GM12878 (cell line): ENCODE data around the gene RPEL1. TPM values are rescaled to one million over a fixed set of nuclear protein-coding genes. Genes with fewer than 3 reads are reported as not detected.

Experiments
- ATAC-seq: fragments of 200-7000 bp; cut with Tn5 transposase; 3 replicates; pipeline ENCODE4 v1.9.1; 2020; ENCODE audit warnings: mild to moderate bottlenecking, moderate library complexity
- BruUV-seq: library from RNA; stranded (reverse); fragments of 400-500 nt; replicated peaks from 2 replicates; lab custom pipeline; 2021; lab: Mats Ljungman, UMichigan
- CTCF ChIA-PET: fragments of 300-600 bp; sonication (Branson Sonifier 250); formaldehyde crosslinking; extraction: SDS; loops from one replicate; lab custom pipeline; 2021; ENCODE audit warnings: inconsistent platforms; lab: Yijun Ruan, JAX
- POLR2A ChIA-PET: fragments of 350-600 bp; formaldehyde crosslinking; extraction: SDS; loops from one replicate; lab custom pipeline; 2021; ENCODE audit warnings: inconsistent platforms; lab: Charles Lee
- RAD21 ChIA-PET: fragments of 300-600 bp; sonication (Branson Sonifier 250); formaldehyde crosslinking; loops from one replicate; lab custom pipeline; 2023; ENCODE audit warnings: antibody characterized with exemption; ENCODE audit not compliant: unreplicated experiment; lab: Charles Lee
- SMC1A ChIA-PET: fragments of 300-600 bp; sonication (Branson Sonifier 250); formaldehyde crosslinking; loops from one replicate; lab custom pipeline; 2023; ENCODE audit not compliant: unreplicated experiment, uncharacterized antibody; lab: Charles Lee
- DNase-seq: peaks from one replicate; pipeline ENCODE4 v3.0.0-alpha.2; 2011; ENCODE audit warnings: low read depth, low spot score
- FAIRE-seq: peaks from 3 replicates; lab custom pipeline; 2011; peaks lifted over from hg19 to GRCh38; lab: Jason Lieb, UNC
- H2AFZ ChIP-seq: 2 replicates; pipeline ENCODE4 v1.6.0; 2011; ENCODE audit warnings: low read depth, low read length, control low read depth; ENCODE audit not compliant: control insufficient read depth
- H3K27ac ChIP-seq: 2 replicates; pipeline ENCODE4 v1.5.1; 2011; ENCODE audit warnings: control low read depth; ENCODE audit not compliant: control insufficient read depth, insufficient read depth
- H3K27me3 ChIP-seq, 2 experiments: replicated peaks in 1 of 2; 2 replicates each; pipeline versions ENCODE4 v1.6.0 to v1.6.1; 2011; ENCODE audit warnings: low read length in 1 of 2; ENCODE audit not compliant: control insufficient read depth in 2 of 2, insufficient read depth in 2 of 2
- H3K36me3 ChIP-seq, 2 experiments: 2 replicates each; pipeline ENCODE4 v1.5.1; 2011; ENCODE audit warnings: low read length in 1 of 2; ENCODE audit not compliant: control insufficient read depth in 2 of 2, insufficient read depth in 2 of 2
- H3K4me1 ChIP-seq: 2 replicates; pipeline ENCODE4 v1.6.1; 2011; ENCODE audit warnings: mild to moderate bottlenecking, low read length, moderate library complexity, mixed read lengths; ENCODE audit not compliant: control insufficient read depth, insufficient read depth
- H3K4me2 ChIP-seq: 2 replicates; pipeline ENCODE4 v1.6.0; 2011; ENCODE audit warnings: control low read depth; ENCODE audit not compliant: control insufficient read depth, insufficient read depth
- H3K4me3 ChIP-seq: fragments of 200-600 bp; sonication (generic); 2 replicates; pipeline ENCODE4 v1.5.1; 2016
- H3K79me2 ChIP-seq: 2 replicates; pipeline ENCODE4 v1.6.0; 2011; ENCODE audit warnings: low read length; ENCODE audit not compliant: control insufficient read depth, insufficient read depth
- H3K9ac ChIP-seq: 2 replicates; pipeline ENCODE4 v1.8.0; 2011; ENCODE audit warnings: low read length, control low read depth, mixed read lengths; ENCODE audit not compliant: control insufficient read depth, insufficient read depth
- H3K9me3 ChIP-seq: replicated peaks from 3 replicates; pipeline ENCODE4 v1.5.1; 2011; ENCODE audit warnings: mild to moderate bottlenecking, low read length; ENCODE audit not compliant: control insufficient read depth, insufficient read depth
- H4K20me1 ChIP-seq: 2 replicates; pipeline ENCODE4 v1.6.0; 2011; ENCODE audit not compliant: control insufficient read depth, insufficient read depth
- ASH2L ChIP-seq: fragments of 300-600, 200-600 bp; sonication (generic); IDR thresholded peaks from 2 replicates; pipeline ENCODE4 v1.6.1; 2017; ENCODE audit warnings: low read depth, mild to moderate bottlenecking, borderline replicate concordance
- BCLAF1 ChIP-seq: fragments of 450-650 bp; IDR thresholded peaks from 2 replicates; pipeline ENCODE4 v1.6.1; 2017; ENCODE audit warnings: antibody characterized with exemption, mild to moderate bottlenecking, moderate library complexity
- BHLHE40 ChIP-seq, 2 experiments: fragments of 450-650 bp in 1 of 2; IDR thresholded peaks; 2 replicates each; pipeline ENCODE4 v1.6.1; 2011 to 2017; ENCODE audit warnings: low read depth in 2 of 2, borderline replicate concordance in 1 of 2, improper control_type of control experiment in 1 of 2, low read length in 1 of 2, mild to moderate bottlenecking in 1 of 2
- KLF5 ChIP-seq: fragments of 450-650 bp; IDR thresholded peaks from 2 replicates; pipeline ENCODE4 v1.6.1; 2014; ENCODE audit warnings: mild to moderate bottlenecking; ENCODE audit not compliant: partially characterized antibody
- NFIC ChIP-seq: IDR thresholded peaks from 2 replicates; pipeline ENCODE4 v1.6.1; 2012; ENCODE audit warnings: low read depth, mild to moderate bottlenecking, inconsistent platforms, low read length, moderate library complexity
- RELA ChIP-seq: fragments of 450-650 bp; IDR thresholded peaks from 2 replicates; pipeline ENCODE4 v1.8.0; 2014; ENCODE audit warnings: borderline replicate concordance; ENCODE audit not compliant: partially characterized antibody
- RUNX3 ChIP-seq: IDR thresholded peaks from 2 replicates; pipeline ENCODE4 v1.6.1; 2012; ENCODE audit warnings: low read length, inconsistent platforms
- SUPT20H ChIP-seq: IDR thresholded peaks from 2 replicates; pipeline ENCODE4 v1.6.1; 2011; ENCODE audit warnings: low read depth, mild to moderate bottlenecking, low read length, moderate library complexity, borderline replicate concordance; ENCODE audit not compliant: control insufficient read depth
- ZNF217 ChIP-seq: fragments of 450-650 bp; IDR thresholded peaks from 2 replicates; pipeline ENCODE4 v1.6.1; 2017; ENCODE audit warnings: antibody characterized with exemption, mild to moderate bottlenecking
- WGBS: methylation state at CpG from one replicate; pipeline ENCODE4 v1.1.6; 2016; ENCODE audit warnings: low lambda C conversion rate; ENCODE audit not compliant: insufficient replicate concordance, insufficient coverage; ENCODE audit errors: missing lambda C conversion rate; 5-methylcytosine and 5-hydroxymethylcytosine counted together
- in situ Hi-C: fragments of 300-500 bp; cut with MboI; formaldehyde crosslinking; loops from 9 replicates; pipeline ENCODE4 v1.14.3; 2018; ENCODE audit warnings: mixed read lengths
- intact Hi-C: fragments of 100-400 bp; cut with micrococcal nuclease; formaldehyde crosslinking; loops from one replicate; pipeline ENCODE4 v1.14.2; 2022; ENCODE audit not compliant: unreplicated experiment
- polyA plus RNA-seq, 11 experiments: library from polyadenylated mRNA; depleted of rRNA in 4 of 11; unstranded in 6 of 11; stranded (reverse) in 5 of 11; fragments of >200 nt; fragmentation: Nextera tagmentation in 4 of 11; fragmentation: Illumina TruSeq in 1 of 11; extraction: Ambion mirVana in 4 of 11; extraction: Trizol in 1 of 11; gene quantifications; 1 replicate in 1 of 11; 2 replicates in 10 of 11; pipeline versions ENCODE4 v1.2.1 to v1.2.3, GENCODE V29; 2011 to 2016; ENCODE audit warnings: inconsistent platforms in 2 of 11, missing spikeins in 2 of 11, low read depth in 1 of 11
- total RNA-seq, 4 experiments: library from RNA; depleted of rRNA in 3 of 4; stranded (reverse); fragments of >200 nt in 3 of 4; fragmentation: Illumina TruSeq in 1 of 4; extraction: Trizol in 1 of 4; gene quantifications; 2 replicates each; pipeline versions ENCODE4 v1.2.1 to v1.2.3, GENCODE V29; 2013 to 2021
- TF ChIP-seq, protein P1 (sequence below): fragments of 450-650 bp; formaldehyde crosslinking; IDR thresholded peaks from 2 replicates; pipeline ENCODE4 v1.4.0; 2020; ENCODE audit warnings: mild to moderate bottlenecking, moderate library complexity
- TF ChIP-seq, protein P2 (sequence below): fragments of 450-650 bp; formaldehyde crosslinking; IDR thresholded peaks from 2 replicates; pipeline ENCODE4 v1.4.0; 2022; ENCODE audit warnings: mild to moderate bottlenecking, moderate library complexity

The RPEL1 gene
- total and polyA plus RNA-seq, 10 of the 15 experiments (the other 5 are each of a cell fraction or from before 2014, with no cell fraction given), result 0.04 to 0.08 (median 0.06) TPM; not detected in 6

DNA sequence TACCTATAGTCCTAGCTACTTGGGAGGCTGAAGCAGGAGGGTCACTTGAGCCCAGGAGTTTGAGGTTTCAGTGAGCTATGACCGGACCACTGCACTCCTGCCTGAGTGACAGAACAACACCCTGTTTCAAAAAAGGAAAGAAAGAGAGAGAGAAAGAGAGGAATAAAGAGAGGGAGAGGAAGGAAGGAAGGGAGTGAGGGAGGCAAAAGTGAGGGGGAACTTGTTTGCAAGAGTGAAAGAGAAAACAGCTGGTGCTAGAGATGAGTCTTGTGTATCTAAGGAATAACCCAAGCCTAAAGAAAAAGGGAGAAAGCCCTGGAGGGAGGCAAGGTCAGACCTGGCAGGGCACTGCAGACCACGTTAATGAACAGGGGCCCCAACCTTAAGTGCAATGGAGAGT is 47.8 kb upstream of the RPEL1 start (continued):
- TF ChIP-seq, protein P1, sequence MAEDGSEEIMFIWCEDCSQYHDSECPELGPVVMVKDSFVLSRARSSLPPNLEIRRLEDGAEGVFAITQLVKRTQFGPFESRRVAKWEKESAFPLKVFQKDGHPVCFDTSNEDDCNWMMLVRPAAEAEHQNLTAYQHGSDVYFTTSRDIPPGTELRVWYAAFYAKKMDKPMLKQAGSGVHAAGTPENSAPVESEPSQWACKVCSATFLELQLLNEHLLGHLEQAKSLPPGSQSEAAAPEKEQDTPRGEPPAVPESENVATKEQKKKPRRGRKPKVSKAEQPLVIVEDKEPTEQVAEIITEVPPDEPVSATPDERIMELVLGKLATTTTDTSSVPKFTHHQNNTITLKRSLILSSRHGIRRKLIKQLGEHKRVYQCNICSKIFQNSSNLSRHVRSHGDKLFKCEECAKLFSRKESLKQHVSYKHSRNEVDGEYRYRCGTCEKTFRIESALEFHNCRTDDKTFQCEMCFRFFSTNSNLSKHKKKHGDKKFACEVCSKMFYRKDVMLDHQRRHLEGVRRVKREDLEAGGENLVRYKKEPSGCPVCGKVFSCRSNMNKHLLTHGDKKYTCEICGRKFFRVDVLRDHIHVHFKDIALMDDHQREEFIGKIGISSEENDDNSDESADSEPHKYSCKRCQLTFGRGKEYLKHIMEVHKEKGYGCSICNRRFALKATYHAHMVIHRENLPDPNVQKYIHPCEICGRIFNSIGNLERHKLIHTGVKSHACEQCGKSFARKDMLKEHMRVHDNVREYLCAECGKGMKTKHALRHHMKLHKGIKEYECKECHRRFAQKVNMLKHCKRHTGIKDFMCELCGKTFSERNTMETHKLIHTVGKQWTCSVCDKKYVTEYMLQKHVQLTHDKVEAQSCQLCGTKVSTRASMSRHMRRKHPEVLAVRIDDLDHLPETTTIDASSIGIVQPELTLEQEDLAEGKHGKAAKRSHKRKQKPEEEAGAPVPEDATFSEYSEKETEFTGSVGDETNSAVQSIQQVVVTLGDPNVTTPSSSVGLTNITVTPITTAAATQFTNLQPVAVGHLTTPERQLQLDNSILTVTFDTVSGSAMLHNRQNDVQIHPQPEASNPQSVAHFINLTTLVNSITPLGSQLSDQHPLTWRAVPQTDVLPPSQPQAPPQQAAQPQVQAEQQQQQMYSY (CRISPR knock-in tag), result no peak
- TF ChIP-seq KLF5 (no peak), ASH2L (no peak), NFIC (no peak), RELA (no peak), ZNF217 (no peak)

DNA sequence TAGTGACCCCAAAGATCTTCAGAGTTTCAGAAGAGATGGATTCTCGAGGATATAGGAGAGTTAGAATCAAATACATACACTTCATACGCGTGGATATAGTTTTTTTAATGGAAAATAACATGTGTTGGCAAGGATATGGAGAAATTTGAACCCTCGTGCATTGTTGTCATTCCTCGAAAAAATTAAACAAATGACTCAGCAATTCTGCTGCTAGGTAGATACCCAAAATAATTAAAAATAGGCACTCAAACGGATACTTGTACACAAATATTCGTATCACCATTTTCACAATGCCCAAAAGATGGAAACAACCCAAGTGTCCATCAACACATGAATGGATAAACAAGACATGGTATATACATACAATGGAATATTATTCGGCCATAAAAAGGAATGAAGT is 47.0 kb upstream of the RPEL1 start:
- 89% methylated on average over 8 of the region's 8 CpGs for WGBS

More for the DNA sequence above, 47.0 kb upstream of the RPEL1 start:
- H3K9me3 ChIP-seq, result no peaks in the 10 kb centered on the region
- H3K4me3 ChIP-seq, result no peak overlapping the region
- in situ Hi-C loops, result no loop called here
- FAIRE-seq, result no peak
- H2AFZ ChIP-seq, result no peak overlapping the region
- no peak overlapping the region for H3K4me2 ChIP-seq
- no peaks in the 10 kb centered on the region for H3K79me2 ChIP-seq
- POLR2A ChIA-PET, result no interaction called here
- H3K27ac ChIP-seq, result no peak overlapping the region
- no peaks in the 10 kb centered on the region for H4K20me1 ChIP-seq
- no peaks in the 10 kb centered on the region; the same call in 1 of the 2 replicates for H3K4me1 ChIP-seq
- intact Hi-C loops, result loop anchor here (10.0 kb wide), 1 partner anchor 554 kb away; the partner anchor contains the start of gene TRIM8
- H3K36me3 ChIP-seq, result no peaks in the 10 kb centered on the region
- CTCF ChIA-PET, result interaction anchor here (0.8 kb wide), 1 partner anchor 45 kb away, joined by 3 read pairs; no protein-coding TSS in a partner anchor
- DNase-seq, result no peak
- H3K9ac ChIP-seq, result no peak overlapping the region
- no peak for ATAC-seq
- RAD21 ChIA-PET, result no interaction called here
- no peaks in the 10 kb centered on the region for H3K27me3 ChIP-seq
- BruUV-seq, result no TSS peak
- SMC1A ChIA-PET, result interaction anchor here (0.8 kb wide), 1 partner anchor 89 kb away, joined by 3 read pairs; no protein-coding TSS in a partner anchor
- TF ChIP-seq, protein P2, sequence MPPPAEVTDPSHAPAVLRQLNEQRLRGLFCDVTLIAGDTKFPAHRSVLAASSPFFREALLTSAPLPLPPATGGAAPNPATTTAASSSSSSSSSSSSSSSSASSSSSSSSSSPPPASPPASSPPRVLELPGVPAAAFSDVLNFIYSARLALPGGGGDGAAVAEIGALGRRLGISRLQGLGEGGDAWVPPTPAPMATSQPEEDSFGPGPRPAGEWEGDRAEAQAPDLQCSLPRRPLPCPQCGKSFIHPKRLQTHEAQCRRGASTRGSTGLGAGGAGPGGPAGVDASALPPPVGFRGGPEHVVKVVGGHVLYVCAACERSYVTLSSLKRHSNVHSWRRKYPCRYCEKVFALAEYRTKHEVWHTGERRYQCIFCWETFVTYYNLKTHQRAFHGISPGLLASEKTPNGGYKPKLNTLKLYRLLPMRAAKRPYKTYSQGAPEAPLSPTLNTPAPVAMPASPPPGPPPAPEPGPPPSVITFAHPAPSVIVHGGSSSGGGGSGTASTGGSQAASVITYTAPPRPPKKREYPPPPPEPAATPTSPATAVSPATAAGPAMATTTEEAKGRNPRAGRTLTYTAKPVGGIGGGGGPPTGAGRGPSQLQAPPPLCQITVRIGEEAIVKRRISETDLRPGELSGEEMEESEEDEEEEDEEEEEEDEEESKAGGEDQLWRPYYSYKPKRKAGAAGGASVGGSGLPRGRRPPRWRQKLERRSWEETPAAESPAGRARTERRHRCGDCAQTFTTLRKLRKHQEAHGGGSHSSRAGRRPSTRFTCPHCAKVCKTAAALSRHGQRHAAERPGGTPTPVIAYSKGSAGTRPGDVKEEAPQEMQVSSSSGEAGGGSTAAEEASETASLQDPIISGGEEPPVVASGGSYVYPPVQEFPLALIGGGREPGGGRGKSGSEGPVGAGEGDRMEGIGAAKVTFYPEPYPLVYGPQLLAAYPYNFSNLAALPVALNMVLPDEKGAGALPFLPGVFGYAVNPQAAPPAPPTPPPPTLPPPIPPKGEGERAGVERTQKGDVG (CRISPR knock-in tag), result no peak
- TF ChIP-seq SUPT20H (no peak), NFIC (no peak), RUNX3 (no peak), BCLAF1 (no peak), BHLHE40 (IDR thresholded peaks at IDR 0.05; ENCODE audit: borderline replicate concordance in 1 of 2, low read depth in 2 of 2, low read length in 1 of 2) (no peak)
- TF ChIP-seq, all 136 proteins: peak for 0
